Measurements from ENCODE around the gene SLU7.

Gene SLU7

GRCh38 chr5:160390787-160391696 lies 27.8 kb downstream of the SLU7 start:
- H3K27ac ChIP-seq (replicated peaks), result no peak overlapping the region
- no peak overlapping the region for H3K4me3 ChIP-seq (replicated peaks; ENCODE audit: insufficient read depth, low read length)
- no peaks in the 10 kb centered on the region for H3K27me3 ChIP-seq (ENCODE audit: insufficient read depth, poor library complexity, severe bottlenecking)
- DNase-seq (ENCODE audit: low read depth in 1 of 2, low spot score in 1 of 2), result no peak
- no peak for TF ChIP-seq REST (IDR thresholded peaks at IDR 0.05; ENCODE audit: insufficient replicate concordance, low read depth)
- TF ChIP-seq CTCF (IDR thresholded peaks at IDR 0.05; ENCODE audit: insufficient read depth, low read length), result peak; percentile 3

- Histone ChIP-seq H3K27ac (replicated peaks) (no peak overlapping the region), H3K4me3 (replicated peaks; ENCODE audit: insufficient read depth, low read length) (no peak overlapping the region), H3K27me3 (ENCODE audit: insufficient read depth, poor library complexity, severe bottlenecking) (no peaks in the 10 kb centered on the region)
- TF ChIP-seq POLR2AphosphoS5 (IDR thresholded peaks at IDR 0.05; ENCODE audit: low read depth) (no peak), REST (IDR thresholded peaks at IDR 0.05; ENCODE audit: insufficient replicate concordance, low read depth) (no peak), GABPA (IDR thresholded peaks at IDR 0.05; ENCODE audit: low read depth) (no peak), SPI1 (IDR thresholded peaks at IDR 0.05; ENCODE audit: borderline replicate concordance, low read depth) (no peak), CTCF (IDR thresholded peaks at IDR 0.05; ENCODE audit: insufficient read depth, low read length) (no peak)
- no peak for DNase-seq (ENCODE audit: low read depth in 1 of 2, low spot score in 1 of 2)
These were observed 31.4 kb downstream of the SLU7 start for GRCh38 chr5:160387445-160387844.

- no peak overlapping the region for H3K4me3 ChIP-seq (replicated peaks; ENCODE audit: insufficient read depth, low read length)
- no peak for TF ChIP-seq SPI1 (IDR thresholded peaks at IDR 0.05; ENCODE audit: borderline replicate concordance, low read depth)
- TF ChIP-seq POLR2AphosphoS5 (IDR thresholded peaks at IDR 0.05; ENCODE audit: low read depth), result no peak
- TF ChIP-seq REST (IDR thresholded peaks at IDR 0.05; ENCODE audit: insufficient replicate concordance, low read depth), result no peak
- TF ChIP-seq GABPA (IDR thresholded peaks at IDR 0.05; ENCODE audit: low read depth), result no peak
- no peak for TF ChIP-seq CTCF (IDR thresholded peaks at IDR 0.05; ENCODE audit: insufficient read depth, low read length)
- no peak for DNase-seq (ENCODE audit: low read depth in 1 of 2, low spot score in 1 of 2)
These were observed 33.4 kb downstream of the SLU7 start for GRCh38 chr5:160385496-160385895.

More at GRCh38 chr5:160385496-160385895, 33.4 kb downstream of the SLU7 start:
- no peak overlapping the region for H3K27ac ChIP-seq (replicated peaks)
- H3K27me3 ChIP-seq (ENCODE audit: insufficient read depth, poor library complexity, severe bottlenecking), result no peaks in the 10 kb centered on the region
